ENCODE results near the gene SPEN. TPM values are rescaled to one million over a fixed set of nuclear protein-coding genes. Genes with fewer than 3 reads are reported as not detected.
A peak's percentile ranks its signal among the peaks of the same experiment; 100 is the strongest.

The SPEN gene
- polyA plus RNA-seq, 1 of the 3 experiments (the other 2 are of a cell fraction), result 6.1 TPM

- Histone ChIP-seq H3K4me2 (peak overlapping the region; percentile 40), H3K9ac (no peak overlapping the region), H3K4me1 (ENCODE audit: control insufficient read depth in 1 of 2, insufficient read depth in 2 of 2, low read depth in 1 of 2, low read length in 1 of 2) (peaks cover 35 to 52% of the 10 kb centered on the region in 2 experiments), H4K20me1 (ENCODE audit: insufficient read depth) (0 out of 2 replicates have a peak, but pooled peaks cover 6% of the 10 kb centered on the region), H3K4me3 (ENCODE audit: low read depth in 2 of 2, low read length in 1 of 2) (no peak overlapping the region), H3K36me3 (replicated peaks in 1 of 2; ENCODE audit: control insufficient read depth in 1 of 2, insufficient read depth in 2 of 2, low read length in 1 of 2) (peaks cover 4 to 5% of the 10 kb centered on the region in 2 experiments), H3K27ac (ENCODE audit: low read depth in 2 of 2, low read length in 1 of 2) (peak overlapping the region in 1 of 2 experiments; percentile 40; a peak in 2 of 4 replicates), H3K9me2 (no peaks in the 10 kb centered on the region), H2AFZ (ENCODE audit: low read depth) (no peak overlapping the region), H3K79me2 (ENCODE audit: insufficient read depth) (peaks cover 98% of the 10 kb centered on the region), H3K9me3 (no peaks in the 10 kb centered on the region), H3F3A (replicated peaks; ENCODE audit: insufficient read depth) (peaks cover 46% of the 10 kb centered on the region), H3K27me3 (ENCODE audit: insufficient read depth) (no peaks in the 10 kb centered on the region)
- 90% methylated on average over 5 of the region's 5 CpGs for WGBS (ENCODE audit: low lambda C conversion rate)
- ChIA-PET CTCF (interaction anchor here (0.8 to 2.0 kb wide), 4 partner anchors 18 to 155 kb away, joined by 3 to 6 read pairs (median 4); partner anchors contain the start of gene ZBTB17), POLR2A (no interaction called here)
- TF ChIP-seq EP300 (IDR thresholded peaks at IDR 0.05; ENCODE audit: borderline replicate concordance in 1 of 2, low read depth in 1 of 2, low read length in 1 of 2), result no peak
- no peak for TF ChIP-seq NFIC (IDR thresholded peaks at IDR 0.05; ENCODE audit: borderline replicate concordance)
- no peak for TF ChIP-seq NRF1 (IDR thresholded peaks at IDR 0.05; ENCODE audit: low read depth, low read length)
- TF ChIP-seq GABPA (IDR thresholded peaks at IDR 0.05; ENCODE audit: low read depth), result no peak
- TF ChIP-seq ELF1 (IDR thresholded peaks at IDR 0.05), result no peak
- TF ChIP-seq MXI1 (IDR thresholded peaks at IDR 0.05; ENCODE audit: low read depth, low read length), result no peak
- TF ChIP-seq SMC3 (IDR thresholded peaks at IDR 0.05; ENCODE audit: low read depth, low read length), result no peak
- TF ChIP-seq MEF2A (IDR thresholded peaks at IDR 0.05; ENCODE audit: borderline replicate concordance, low read depth), result no peak
- no peak for TF ChIP-seq CHD2 (IDR thresholded peaks at IDR 0.05; ENCODE audit: low read length, partially characterized antibody)
- TF ChIP-seq IRF3 (IDR thresholded peaks at IDR 0.05; ENCODE audit: low read depth, low read length), result no peak
- TF ChIP-seq FOXM1 (IDR thresholded peaks at IDR 0.05; ENCODE audit: low read depth), result no peak
- TF ChIP-seq USF1 (IDR thresholded peaks at IDR 0.05; ENCODE audit: borderline replicate concordance, low read depth), result no peak
- no peak for TF ChIP-seq RFX5 (IDR thresholded peaks at IDR 0.05; ENCODE audit: low read length)
- TF ChIP-seq RAD21 (IDR thresholded peaks at IDR 0.05; ENCODE audit: low read length), result no peak
- DNase-seq, result no peak
Measured at GRCh38 chr1:15958111-15958510, 110.6 kb downstream of the SPEN start.

- Histone ChIP-seq H3K4me3 (ENCODE audit: low read depth in 2 of 2, low read length in 1 of 2) (no peak overlapping the region), H4K20me1 (ENCODE audit: insufficient read depth) (0 out of 2 replicates have a peak, but pooled peaks cover 6% of the 10 kb centered on the region), H3K79me2 (ENCODE audit: insufficient read depth) (peaks cover 98% of the 10 kb centered on the region), H3K9me2 (no peaks in the 10 kb centered on the region), H3K4me1 (ENCODE audit: control insufficient read depth in 1 of 2, insufficient read depth in 2 of 2, low read depth in 1 of 2, low read length in 1 of 2) (peaks cover 28 to 52% of the 10 kb centered on the region in 2 experiments), H3F3A (replicated peaks; ENCODE audit: insufficient read depth) (peaks cover 45% of the 10 kb centered on the region), H3K9me3 (no peaks in the 10 kb centered on the region), H3K4me2 (peak overlapping the region; percentile 33; the same call in 1 of the 2 replicates), H2AFZ (ENCODE audit: low read depth) (no peak overlapping the region), H3K27me3 (ENCODE audit: insufficient read depth) (no peaks in the 10 kb centered on the region), H3K27ac (ENCODE audit: low read depth in 2 of 2, low read length in 1 of 2) (peak overlapping the region in 1 of 2 experiments; percentile 40; a peak in 1 of 4 replicates), H3K9ac (peak overlapping the region; percentile 28; the same call in 1 of the 2 replicates), H3K36me3 (replicated peaks in 1 of 2; ENCODE audit: control insufficient read depth in 1 of 2, insufficient read depth in 2 of 2, low read length in 1 of 2) (peaks cover 4 to 5% of the 10 kb centered on the region in 2 experiments)
- POLR2A ChIA-PET, result no interaction called here
- DNase-seq, result peak; percentile 31
- CTCF ChIA-PET, result interaction anchor here (1.0 to 2.0 kb wide), 7 partner anchors 9 to 167 kb away, joined by 3 to 8 read pairs (median 4); partner anchors contain the start of gene ZBTB17
- TF ChIP-seq EZH2phosphoT487 (IDR thresholded peaks at IDR 0.05; ENCODE audit: borderline replicate concordance, low read depth) (no peak), NRF1 (IDR thresholded peaks at IDR 0.05; ENCODE audit: low read depth, low read length) (no peak), PBX3 (IDR thresholded peaks at IDR 0.05) (no peak), REST (IDR thresholded peaks at IDR 0.05; ENCODE audit: low read depth, low read length) (no peak), TCF12 (IDR thresholded peaks at IDR 0.05) (no peak), GABPA (IDR thresholded peaks at IDR 0.05; ENCODE audit: low read depth) (no peak), SIN3A (IDR thresholded peaks at IDR 0.05; ENCODE audit: borderline replicate concordance, low read depth, low read length) (no peak), CTCF (IDR thresholded peaks at IDR 0.05) (peak; percentile 28)
Measured at GRCh38 chr1:15958793-15959192, 111.3 kb downstream of the SPEN start.
